SK-N-SH (cell line): ENCODE results near the gene TTC32. TPM values are rescaled to one million over a fixed set of nuclear protein-coding genes. Genes with fewer than 3 reads are reported as not detected.

Experiments
- CTCF ChIA-PET: fragments of 300-600, 350-600 bp; formaldehyde crosslinking; extraction: SDS; loops from one replicate; lab custom pipeline; 2021; lab: Yijun Ruan, JAX
- POLR2A ChIA-PET: fragments of 350-600 bp; sonication (Branson Sonifier 250); formaldehyde crosslinking; extraction: SDS; loops from one replicate; lab custom pipeline; 2020; ENCODE audit warnings: antibody characterized with exemption, inconsistent platforms; lab: Yijun Ruan, JAX
- DNase-seq: peaks from one replicate; pipeline ENCODE4 v3.0.0; 2012
- H2AFZ ChIP-seq: fragments of 200-600 bp; sonication (generic); 2 replicates; pipeline ENCODE4 v1.8.1; 2016; ENCODE audit warnings: antibody characterized with exemption, mild to moderate bottlenecking, low read depth
- H3F3A ChIP-seq: fragments of 200-600 bp; sonication (generic); replicated peaks from 2 replicates; pipeline ENCODE3; 2016; ENCODE audit warnings: antibody characterized with exemption, mild to moderate bottlenecking; ENCODE audit not compliant: insufficient read depth
- H3K27ac ChIP-seq, 2 experiments: fragments of 200-500 bp in 1 of 2; fragments of 200-600 bp in 1 of 2; sonication (Bioruptor generic) in 1 of 2; sonication (generic), shearing (Covaris generic) in 1 of 2; 2 replicates each; pipeline versions ENCODE4 v1.5.1 to v1.6.1; 2014 to 2016; ENCODE audit warnings: low read depth in 2 of 2, inconsistent platforms in 1 of 2, low read length in 1 of 2, mild to moderate bottlenecking in 1 of 2, mixed read lengths in 1 of 2
- H3K27me3 ChIP-seq: fragments of 200-600 bp; sonication (generic), shearing (Covaris generic); 2 replicates; pipeline ENCODE4 v1.6.1; 2016; ENCODE audit warnings: mixed run types; ENCODE audit not compliant: insufficient read depth
- H3K36me3 ChIP-seq, 2 experiments: fragments of 200-500 bp in 1 of 2; fragments of 200-600 bp in 1 of 2; sonication (Bioruptor generic) in 1 of 2; sonication (generic) in 1 of 2; replicated peaks in 1 of 2; 2 replicates each; pipeline versions ENCODE3 to v1.5.1; 2014 to 2016; ENCODE audit warnings: low read length in 1 of 2, mild to moderate bottlenecking in 1 of 2; ENCODE audit not compliant: insufficient read depth in 2 of 2, control insufficient read depth in 1 of 2
- H3K4me1 ChIP-seq, 2 experiments: fragments of 200-500 bp in 1 of 2; fragments of 200-600 bp in 1 of 2; sonication (Bioruptor generic) in 1 of 2; sonication (generic), shearing (Covaris generic) in 1 of 2; 2 replicates each; pipeline versions ENCODE4 v1.5.1 to v1.6.1; 2014 to 2016; ENCODE audit warnings: low read depth in 1 of 2, low read length in 1 of 2, mixed run types in 1 of 2; ENCODE audit not compliant: insufficient read depth in 2 of 2, control insufficient read depth in 1 of 2
- H3K4me2 ChIP-seq: fragments of 200-600 bp; sonication (generic), shearing (Covaris generic); 2 replicates; pipeline ENCODE4 v1.6.1; 2017; ENCODE audit warnings: mixed run types
- H3K4me3 ChIP-seq, 2 experiments: fragments of 200-500 bp in 1 of 2; fragments of 200-600 bp in 1 of 2; sonication (Bioruptor generic) in 1 of 2; sonication (generic), shearing (Covaris generic) in 1 of 2; 2 replicates each; pipeline versions ENCODE4 v1.5.1 to v1.8.1; 2014 to 2016; ENCODE audit warnings: low read depth in 2 of 2, inconsistent platforms in 1 of 2, low read length in 1 of 2, mild to moderate bottlenecking in 1 of 2, mixed read lengths in 1 of 2, moderate library complexity in 1 of 2
- H3K79me2 ChIP-seq: fragments of 200-600 bp; sonication (generic); 2 replicates; pipeline ENCODE4 v1.8.1; 2017; ENCODE audit warnings: mild to moderate bottlenecking; ENCODE audit not compliant: insufficient read depth
- H3K9ac ChIP-seq: fragments of 200-600 bp; sonication (generic); 2 replicates; pipeline ENCODE4 v1.6.1; 2017; ENCODE audit warnings: mixed run types
- H3K9me2 ChIP-seq: fragments of 200-600 bp; sonication (generic); 2 replicates; pipeline ENCODE4 v1.6.1; 2017; ENCODE audit warnings: mixed run types
- H3K9me3 ChIP-seq: fragments of 200-600 bp; sonication (generic); 2 replicates; pipeline ENCODE4 v1.6.1; 2017; ENCODE audit warnings: mixed run types, mild to moderate bottlenecking, moderate library complexity
- H4K20me1 ChIP-seq: fragments of 200-600 bp; sonication (generic); 2 replicates; pipeline ENCODE4 v1.6.1; 2017; ENCODE audit warnings: mild to moderate bottlenecking, mixed run types; ENCODE audit not compliant: insufficient read depth
- EP300 ChIP-seq, 2 experiments: IDR thresholded peaks; 2 replicates each; pipeline versions ENCODE4 v1.4.0 to v1.6.1; 2012; ENCODE audit warnings: borderline replicate concordance in 1 of 2, low read depth in 1 of 2, low read length in 1 of 2
- FOSL2 ChIP-seq: IDR thresholded peaks from 2 replicates; pipeline ENCODE4 v1.4.0; 2012; ENCODE audit warnings: low read depth, mild to moderate bottlenecking, moderate library complexity, borderline replicate concordance
- GABPA ChIP-seq: IDR thresholded peaks from 2 replicates; pipeline ENCODE4 v1.4.0; 2012; ENCODE audit warnings: low read depth, mild to moderate bottlenecking
- JUND ChIP-seq: IDR thresholded peaks from 2 replicates; pipeline ENCODE4 v1.4.0; 2012
- MEF2A ChIP-seq: IDR thresholded peaks from 2 replicates; pipeline ENCODE4 v1.4.0; 2012; ENCODE audit warnings: low read depth, borderline replicate concordance
- NRF1 ChIP-seq: IDR thresholded peaks from 2 replicates; pipeline ENCODE4 v1.6.1; 2012; ENCODE audit warnings: low read depth, mild to moderate bottlenecking, low read length
- RAD21 ChIP-seq: IDR thresholded peaks from 2 replicates; pipeline ENCODE4 v1.6.1; 2012; ENCODE audit warnings: mild to moderate bottlenecking, low read length
- SMC3 ChIP-seq: IDR thresholded peaks from 2 replicates; pipeline ENCODE4 v1.6.1; 2012; ENCODE audit warnings: low read depth, low read length, improper control_type of control experiment
- TAF1 ChIP-seq: IDR thresholded peaks from 2 replicates; pipeline ENCODE4 v1.6.1; 2012; ENCODE audit warnings: low read depth, mild to moderate bottlenecking, low read length, moderate library complexity, borderline replicate concordance
- TEAD4 ChIP-seq: IDR thresholded peaks from 2 replicates; pipeline ENCODE4 v1.4.0; 2012; ENCODE audit warnings: mild to moderate bottlenecking, borderline replicate concordance; ENCODE audit not compliant: insufficient read depth
- WGBS: methylation state at CpG from one replicate; pipeline ENCODE4 v1.1.6; 2017; ENCODE audit warnings: low lambda C conversion rate; 5-methylcytosine and 5-hydroxymethylcytosine counted together
- polyA plus RNA-seq, 3 experiments: library from polyadenylated mRNA; depleted of rRNA; stranded (reverse); fragments of >200 nt; gene quantifications; 2 replicates each; pipeline ENCODE4 v1.2.3, GENCODE V29; 2012
- TF ChIP-seq, protein P1 (sequence below): fragments of 200-600 bp; sonication (generic); IDR thresholded peaks from 2 replicates; pipeline ENCODE4 v1.6.1; 2017; ENCODE audit warnings: antibody characterized with exemption, mild to moderate bottlenecking, moderate library complexity
- TF ChIP-seq, protein P2 (sequence below): IDR thresholded peaks from 2 replicates; pipeline ENCODE4; 2012
- TF ChIP-seq, protein P3 (sequence below): IDR thresholded peaks from 2 replicates; pipeline ENCODE4 v1.4.0; 2012; ENCODE audit warnings: low read depth, borderline replicate concordance

TTC32 gene
- polyA plus RNA-seq, 1 of the 3 experiments (the other 2 are of a cell fraction) = 9.1 TPM

DNA sequence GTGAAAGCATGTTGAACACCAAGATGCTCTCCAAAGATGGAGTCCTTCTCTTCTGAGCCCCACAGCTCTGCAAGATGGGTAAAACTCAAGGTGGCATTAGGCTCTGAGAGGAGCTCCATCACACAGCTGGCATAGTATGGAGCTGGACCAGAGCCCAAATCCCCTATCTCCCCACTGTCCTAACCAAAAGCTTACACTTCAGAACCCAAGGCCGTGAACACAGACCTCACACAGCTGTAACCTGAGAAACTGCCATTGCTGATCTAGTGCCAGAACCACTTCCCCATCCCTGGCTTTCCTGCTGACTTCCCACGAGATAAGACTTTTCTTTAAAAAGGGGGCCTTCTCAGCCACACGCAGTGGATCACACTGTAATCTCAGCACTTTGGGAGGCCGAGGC lies 25.0 kb downstream of the TTC32 start:
- Histone ChIP-seq H2AFZ (no peak overlapping the region), H3K4me1 (no peaks in the 10 kb centered on the region), H4K20me1 (no peaks in the 10 kb centered on the region), H3K36me3 (no peaks in the 10 kb centered on the region), H3K9me2 (no peaks in the 10 kb centered on the region), H3K27me3 (peaks cover 5% of the 10 kb centered on the region; the same call in 1 of the 2 replicates)
- WGBS = 40% methylated on average over 4 of the region's 4 CpGs
- ChIA-PET CTCF (interaction anchor here (1.0 to 6.0 kb wide), 2 partner anchors 13 to 1356 kb away, joined by 3 to 55 read pairs; no protein-coding TSS in a partner anchor), POLR2A (interaction anchor here (0.8 kb wide), 1 partner anchor 505 kb away, joined by 4 read pairs; no protein-coding TSS in a partner anchor)
- TF ChIP-seq FOSL2 (no peak), JUND (no peak), RAD21 (no peak), NRF1 (no peak), EP300 (IDR thresholded peaks at IDR 0.05; ENCODE audit: borderline replicate concordance in 1 of 2, low read depth in 1 of 2, low read length in 1 of 2) (no peak), GABPA (no peak)
- TF ChIP-seq, protein P1, sequence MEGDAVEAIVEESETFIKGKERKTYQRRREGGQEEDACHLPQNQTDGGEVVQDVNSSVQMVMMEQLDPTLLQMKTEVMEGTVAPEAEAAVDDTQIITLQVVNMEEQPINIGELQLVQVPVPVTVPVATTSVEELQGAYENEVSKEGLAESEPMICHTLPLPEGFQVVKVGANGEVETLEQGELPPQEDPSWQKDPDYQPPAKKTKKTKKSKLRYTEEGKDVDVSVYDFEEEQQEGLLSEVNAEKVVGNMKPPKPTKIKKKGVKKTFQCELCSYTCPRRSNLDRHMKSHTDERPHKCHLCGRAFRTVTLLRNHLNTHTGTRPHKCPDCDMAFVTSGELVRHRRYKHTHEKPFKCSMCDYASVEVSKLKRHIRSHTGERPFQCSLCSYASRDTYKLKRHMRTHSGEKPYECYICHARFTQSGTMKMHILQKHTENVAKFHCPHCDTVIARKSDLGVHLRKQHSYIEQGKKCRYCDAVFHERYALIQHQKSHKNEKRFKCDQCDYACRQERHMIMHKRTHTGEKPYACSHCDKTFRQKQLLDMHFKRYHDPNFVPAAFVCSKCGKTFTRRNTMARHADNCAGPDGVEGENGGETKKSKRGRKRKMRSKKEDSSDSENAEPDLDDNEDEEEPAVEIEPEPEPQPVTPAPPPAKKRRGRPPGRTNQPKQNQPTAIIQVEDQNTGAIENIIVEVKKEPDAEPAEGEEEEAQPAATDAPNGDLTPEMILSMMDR = no peak
- TF ChIP-seq, protein P2, sequence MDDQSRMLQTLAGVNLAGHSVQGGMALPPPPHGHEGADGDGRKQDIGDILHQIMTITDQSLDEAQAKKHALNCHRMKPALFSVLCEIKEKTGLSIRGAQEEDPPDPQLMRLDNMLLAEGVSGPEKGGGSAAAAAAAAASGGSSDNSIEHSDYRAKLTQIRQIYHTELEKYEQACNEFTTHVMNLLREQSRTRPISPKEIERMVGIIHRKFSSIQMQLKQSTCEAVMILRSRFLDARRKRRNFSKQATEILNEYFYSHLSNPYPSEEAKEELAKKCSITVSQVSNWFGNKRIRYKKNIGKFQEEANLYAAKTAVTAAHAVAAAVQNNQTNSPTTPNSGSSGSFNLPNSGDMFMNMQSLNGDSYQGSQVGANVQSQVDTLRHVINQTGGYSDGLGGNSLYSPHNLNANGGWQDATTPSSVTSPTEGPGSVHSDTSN = no peak
- TF ChIP-seq, protein P3, sequence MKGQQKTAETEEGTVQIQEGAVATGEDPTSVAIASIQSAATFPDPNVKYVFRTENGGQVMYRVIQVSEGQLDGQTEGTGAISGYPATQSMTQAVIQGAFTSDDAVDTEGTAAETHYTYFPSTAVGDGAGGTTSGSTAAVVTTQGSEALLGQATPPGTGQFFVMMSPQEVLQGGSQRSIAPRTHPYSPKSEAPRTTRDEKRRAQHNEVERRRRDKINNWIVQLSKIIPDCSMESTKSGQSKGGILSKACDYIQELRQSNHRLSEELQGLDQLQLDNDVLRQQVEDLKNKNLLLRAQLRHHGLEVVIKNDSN = no peak
- TF ChIP-seq, all 33 proteins: peak for 0
- no peaks in the 10 kb centered on the region for H3F3A ChIP-seq
- H3K9ac ChIP-seq = no peak overlapping the region
- H3K9me3 ChIP-seq = no peaks in the 10 kb centered on the region
- no peak overlapping the region for H3K4me2 ChIP-seq
- DNase-seq = no peak
- H3K27ac ChIP-seq = no peak overlapping the region
- H3K4me3 ChIP-seq = no peak overlapping the region
- H3K79me2 ChIP-seq = no peaks in the 10 kb centered on the region

DNA sequence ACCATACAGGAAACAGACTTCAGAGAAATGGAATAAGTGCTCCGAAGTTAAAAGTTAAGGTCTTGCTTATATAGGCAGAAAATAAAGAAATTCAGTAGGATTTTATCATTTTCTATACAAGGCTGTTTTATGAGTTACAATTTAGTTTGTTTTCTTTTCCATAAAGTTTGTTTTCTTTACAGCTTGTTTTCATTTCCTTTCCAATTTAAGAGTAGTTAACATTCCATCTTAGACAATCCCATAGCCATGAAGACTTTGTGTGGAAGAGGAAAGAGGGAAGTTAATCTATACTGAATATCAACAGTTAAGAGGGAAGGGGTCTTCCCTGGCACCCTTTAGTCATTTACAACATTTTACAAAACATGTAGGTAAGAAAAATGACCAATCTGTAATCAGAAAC lies 26.5 kb downstream of the TTC32 start:
- Histone ChIP-seq H3K9ac (no peak overlapping the region), H4K20me1 (no peaks in the 10 kb centered on the region), H3K4me2 (no peak overlapping the region), H3K9me3 (no peaks in the 10 kb centered on the region), H2AFZ (no peak overlapping the region), H3K4me3 (no peak overlapping the region), H3F3A (no peaks in the 10 kb centered on the region), H3K27ac (no peak overlapping the region), H3K27me3 (no peaks in the 10 kb centered on the region), H3K4me1 (no peaks in the 10 kb centered on the region)
- ChIA-PET CTCF (interaction anchor here (0.6 to 6.0 kb wide), 2 partner anchors 12 to 1295 kb away, joined by 3 to 55 read pairs; no protein-coding TSS in a partner anchor), POLR2A (no interaction called here)
- DNase-seq = no peak
- TF ChIP-seq TAF1 (no peak), TEAD4 (no peak), MEF2A (no peak), SMC3 (no peak)
- TF ChIP-seq, all 33 proteins: peak for 0
- Histone ChIP-seq H3K9me2 (no peaks in the 10 kb centered on the region), H3K36me3 (no peaks in the 10 kb centered on the region), H3K79me2 (no peaks in the 10 kb centered on the region)
- 34% methylated on average over 1 of the region's 1 CpG for WGBS
